NCI-H460 (cell line): Measurements from ENCODE around the gene CLMN. TPM values are rescaled to one million over a fixed set of nuclear protein-coding genes. Genes with fewer than 3 reads are reported as not detected.
"Not testable (repeated sequence)": the region's sequence is repeated elsewhere in the genome, so short reads cannot be mapped to it uniquely, and the experiment has no call there.

Experiments
- DNase-seq: peaks from one replicate; pipeline ENCODE4 v3.0.0-alpha.2; 2016; ENCODE audit warnings: low read depth; ENCODE audit errors: extremely low read depth
- small RNA-seq, 2 experiments: library from RNA; depleted of rRNA; stranded (forward); fragments of <200 nt; gene quantifications; one replicate each; pipeline ENCODE3, GENCODE V24; 2014
- total RNA-seq: library from RNA; depleted of rRNA; stranded (reverse); fragments of >200 nt; shearing (Covaris generic); gene quantifications from 2 replicates; pipeline ENCODE4 v1.2.3, GENCODE V29; 2014; rRNA removed

The CLMN gene
- total RNA-seq, 1 experiment from 2014 or later = 9.0 TPM

GRCh38 chr14:95144849-95145248 is 174.9 kb downstream of the CLMN start:
- DNase-seq = no peak

DNA sequence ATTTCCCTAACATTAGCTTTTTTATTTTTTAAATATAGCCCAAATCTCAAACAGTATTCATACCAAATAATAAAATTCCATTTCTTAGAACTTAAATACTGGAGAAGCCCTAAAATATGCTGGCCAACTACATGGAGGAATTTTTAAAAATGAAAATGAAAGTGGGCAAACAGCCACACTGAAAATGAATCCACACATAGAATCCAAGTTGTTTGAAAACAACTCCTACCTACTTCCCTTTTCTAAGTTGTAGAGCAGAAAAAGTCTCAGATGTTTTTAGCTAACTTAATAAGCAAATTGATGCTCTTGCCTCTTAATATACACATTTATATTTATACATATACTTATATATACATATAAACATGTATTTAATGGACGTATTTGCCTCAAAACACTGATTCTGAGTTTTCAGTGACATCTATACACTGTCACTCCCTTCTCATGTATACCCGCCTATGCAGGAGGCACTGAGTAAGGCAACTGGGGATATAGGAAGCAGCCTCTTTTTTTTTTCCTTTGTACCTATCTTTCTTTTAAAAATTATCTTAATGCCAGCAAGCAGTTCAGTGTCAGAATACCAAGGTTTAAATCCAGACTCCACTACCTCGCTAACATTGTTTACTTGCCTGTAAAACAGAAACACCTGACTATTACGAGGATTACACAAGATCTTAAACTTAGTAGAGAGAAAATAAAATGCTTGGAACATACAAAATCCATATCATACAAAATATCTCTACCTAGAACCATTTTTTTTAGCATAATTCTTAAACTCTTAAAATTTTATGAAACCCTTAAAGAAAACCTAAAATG is 175.7 kb downstream of the CLMN start:
- no peak for DNase-seq

GRCh38 chr14:95142208-95142607 is 177.5 kb downstream of the CLMN start:
- no peak for DNase-seq

DNA sequence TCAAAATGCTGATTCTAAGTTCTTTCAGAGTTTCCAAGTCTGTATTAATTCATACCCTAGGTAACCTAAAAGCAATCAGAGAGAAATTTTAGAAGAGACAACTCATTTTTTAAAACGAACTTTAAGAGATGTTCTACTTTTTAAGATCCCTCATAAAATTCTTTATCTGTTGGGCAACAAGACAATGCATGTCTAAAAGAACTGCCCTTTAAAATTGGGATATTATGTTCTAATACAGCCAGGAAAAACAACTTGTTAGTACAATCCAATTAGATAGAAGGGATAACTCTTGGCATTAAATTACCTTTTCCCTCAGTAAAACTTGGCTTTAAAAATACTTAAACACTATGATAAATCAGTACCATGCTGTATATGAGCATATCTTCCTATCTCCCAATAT is 178.0 kb downstream of the CLMN start:
- DNase-seq = no peak

- no peak for DNase-seq
These were observed 179.4 kb downstream of the CLMN start for GRCh38 chr14:95140060-95140858.

- DNase-seq = no peak
These were observed 180.8 kb downstream of the CLMN start for GRCh38 chr14:95138876-95139275.

DNA sequence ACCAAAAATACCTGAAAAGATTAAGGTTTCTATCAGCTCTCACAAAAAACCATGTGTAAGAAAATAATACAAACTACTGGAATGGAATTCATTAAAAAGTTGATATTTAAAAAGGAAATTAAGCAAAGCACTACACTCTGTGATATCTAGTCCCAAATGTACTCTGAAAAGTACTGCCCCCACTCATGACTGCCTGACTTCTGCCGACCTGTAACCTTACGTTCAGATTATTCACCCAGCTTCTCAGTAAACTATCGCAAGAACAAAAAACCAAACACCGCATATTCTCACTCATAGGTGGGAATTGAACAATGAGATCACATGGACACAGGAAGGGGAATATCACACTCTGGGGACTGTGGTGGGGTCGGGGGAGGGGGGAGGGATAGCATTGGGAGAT is 181.3 kb downstream of the CLMN start:
- DNase-seq = not testable (repeated sequence)

DNA sequence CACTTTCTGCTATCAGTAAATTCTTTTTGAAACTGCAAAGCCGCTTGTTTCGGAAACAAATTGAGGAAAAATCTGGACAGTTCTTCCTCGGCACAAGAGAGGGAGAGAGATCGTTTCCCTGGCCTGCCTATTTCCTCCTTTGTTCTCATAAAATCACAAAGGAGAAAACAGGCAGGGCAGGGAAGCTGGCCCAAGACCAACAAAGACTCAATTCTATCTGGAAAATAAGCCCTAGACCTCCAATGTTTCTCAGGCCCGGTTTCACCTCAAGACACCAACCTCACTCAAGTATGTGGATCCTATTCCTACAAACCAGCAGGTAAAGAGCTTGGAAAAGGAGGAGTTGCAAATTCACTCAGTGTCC is 181.9 kb downstream of the CLMN start:
- DNase-seq = no peak

- no peak for DNase-seq
These were observed 182.4 kb downstream of the CLMN start for GRCh38 chr14:95137164-95137803.

DNA sequence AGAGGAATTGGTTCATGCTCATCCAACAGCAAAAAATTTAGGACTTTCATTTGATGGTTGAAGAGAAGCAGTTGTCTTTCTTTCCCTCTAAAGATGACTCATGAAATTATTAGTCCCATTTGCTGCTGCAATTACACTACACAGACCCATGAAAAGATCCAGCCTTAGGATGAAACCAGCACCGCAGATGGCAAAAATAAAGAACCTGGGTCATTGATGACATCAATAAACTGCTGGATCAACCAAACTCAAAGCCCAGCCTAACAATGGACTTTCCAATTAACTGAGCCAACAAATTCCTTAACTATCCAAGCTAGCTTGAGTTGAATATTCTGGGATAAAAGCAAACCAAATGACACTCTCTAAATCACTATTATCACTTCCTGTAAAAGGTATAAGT is 183.1 kb downstream of the CLMN start:
- DNase-seq = no peak

DNA sequence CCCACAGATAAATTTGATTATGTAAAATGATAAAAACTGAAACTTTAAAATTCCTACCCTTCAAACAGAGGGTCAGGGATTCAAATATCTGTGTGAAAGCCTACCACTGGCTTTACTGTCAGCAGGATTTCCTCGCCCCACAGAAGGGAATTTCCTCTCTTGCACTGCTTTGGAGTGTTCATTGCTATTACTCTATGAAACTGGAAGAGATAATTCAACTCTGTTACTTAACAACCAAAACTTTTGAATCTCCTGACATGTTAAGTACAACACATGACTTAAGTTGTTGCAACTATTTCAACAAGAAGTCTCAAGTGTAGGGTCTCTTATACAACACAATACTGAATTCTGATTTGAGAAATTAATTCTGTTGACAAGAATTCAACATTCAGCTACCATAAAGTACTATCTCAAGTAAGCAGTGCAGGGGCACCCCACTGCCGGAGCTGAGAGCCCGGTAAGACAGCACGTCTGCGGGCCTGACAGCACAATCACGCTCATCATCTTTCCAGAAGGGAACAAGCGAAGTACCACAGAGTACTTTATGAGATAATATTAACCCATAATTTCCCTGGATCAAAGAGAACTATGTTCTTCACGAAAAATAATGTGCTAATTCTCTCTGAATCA is 185.3 kb downstream of the CLMN start:
- no peak for DNase-seq

DNA sequence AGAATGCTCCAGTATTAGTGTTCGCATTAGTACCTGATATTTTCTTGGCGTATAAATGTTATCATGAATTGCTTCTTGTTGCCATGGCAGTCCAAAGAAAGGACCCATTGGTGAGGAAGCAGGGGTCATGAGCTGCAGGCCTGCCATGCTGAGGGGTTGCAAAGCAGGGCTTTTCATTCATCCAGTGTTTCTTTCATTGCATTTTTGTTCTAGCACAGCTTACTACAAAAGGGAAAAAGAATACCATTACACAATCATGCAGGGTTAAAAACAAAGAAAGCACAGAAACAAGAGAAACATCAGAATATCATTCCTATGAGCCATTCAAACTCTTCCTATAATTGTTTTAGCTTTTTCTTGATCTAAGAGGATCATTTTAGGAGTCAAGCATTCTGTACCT is 186.4 kb downstream of the CLMN start:
- no peak for DNase-seq

GRCh38 chr14:95132760-95133159 is 186.9 kb downstream of the CLMN start:
- no peak for DNase-seq

Small RNA genes lying within 50 kb of the gene (small RNA-seq; reads per million reads assigned to genes)
- gene MIR3173 = 0 to 0.18 reads per million in 2 experiments

Other genes with a start within 250 kb of the CLMN start
- 32.8 and 43.7 TPM in 2 replicates for gene DICER1, start 162.4 kb downstream of the CLMN start, total RNA-seq
- gene SYNE3, start 196.7 kb upstream of the CLMN start, total RNA-seq = 2.7 and 4.0 TPM in 2 replicates
- gene GLRX5, start 215.1 kb upstream of the CLMN start, total RNA-seq = 52.1 and 56.4 TPM in 2 replicates